Measurements from ENCODE around the gene IL17D. TPM values are rescaled to one million over a fixed set of nuclear protein-coding genes. Genes with fewer than 3 reads are reported as not detected.

IL17D gene
- total and polyA plus RNA-seq, 2 experiments from 2014 or later = 1.6 to 2.3 TPM

DNA sequence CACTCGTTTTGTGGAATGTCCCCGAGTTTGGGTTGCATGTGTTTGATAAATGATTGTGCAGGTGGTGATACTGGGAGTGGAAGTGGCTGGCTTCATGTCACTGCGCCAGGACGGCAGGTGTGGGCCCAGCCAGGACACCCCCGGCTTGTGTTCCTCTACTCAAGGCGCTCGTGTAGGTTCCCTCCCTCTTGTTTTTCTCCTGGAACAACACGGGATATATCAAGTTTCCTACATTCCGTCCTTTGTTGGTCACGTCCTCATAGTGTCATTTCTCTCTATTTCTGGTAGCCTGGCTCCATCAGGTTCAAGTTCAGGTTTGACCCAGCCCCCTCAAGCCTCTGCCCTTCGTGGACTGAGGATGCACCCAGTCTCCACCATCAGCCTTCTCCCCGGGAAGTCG lies 16.3 kb downstream of the IL17D start:
- TF ChIP-seq ZNF331 (CRISPR knock-in tag; IDR thresholded peaks at IDR 0.05; ENCODE audit: low read depth) = no peak
- no peak overlapping the region for H3K4me3 Mint-ChIP-seq
- no peaks in the 10 kb centered on the region for H3K4me1 ChIP-seq (ENCODE audit: insufficient read depth)
- H3K27ac Mint-ChIP-seq = no peak overlapping the region
- no peaks in the 10 kb centered on the region for H3K9me2 ChIP-seq (ENCODE audit: insufficient read depth)
- peaks cover 8% of the 10 kb centered on the region for H3K4me1 Mint-ChIP-seq
- DNase-seq (ENCODE audit: low spot score) = no peak
- H3K4me3 ChIP-seq = no peak overlapping the region
- no peaks in the 10 kb centered on the region for H3K36me3 ChIP-seq (ENCODE audit: insufficient read depth)
- H2AFZ ChIP-seq = no peak overlapping the region
- no peaks in the 10 kb centered on the region for H4K20me1 ChIP-seq (replicated peaks; ENCODE audit: insufficient read depth)
- no peaks in the 10 kb centered on the region for H3K79me2 ChIP-seq (replicated peaks; ENCODE audit: insufficient read depth)
- peaks cover 32% of the 10 kb centered on the region for H3K27me3 ChIP-seq (ENCODE audit: insufficient read depth)
- peaks cover 11% of the 10 kb centered on the region for H3K27me3 Mint-ChIP-seq (ENCODE audit: insufficient read depth, low read depth, poor library complexity)
- no peaks in the 10 kb centered on the region for H3K9me3 Mint-ChIP-seq
- H3F3A ChIP-seq (replicated peaks; ENCODE audit: low read depth) = 0 out of 2 replicates have a peak, but pooled peaks cover 6% of the 10 kb centered on the region
- H3K36me3 Mint-ChIP-seq (ENCODE audit: low read depth) = no peaks in the 10 kb centered on the region
- no peak overlapping the region for H3K27ac ChIP-seq (ENCODE audit: low read depth)
- no peak for ATAC-seq
- H3K4me2 ChIP-seq = no peak overlapping the region

DNA sequence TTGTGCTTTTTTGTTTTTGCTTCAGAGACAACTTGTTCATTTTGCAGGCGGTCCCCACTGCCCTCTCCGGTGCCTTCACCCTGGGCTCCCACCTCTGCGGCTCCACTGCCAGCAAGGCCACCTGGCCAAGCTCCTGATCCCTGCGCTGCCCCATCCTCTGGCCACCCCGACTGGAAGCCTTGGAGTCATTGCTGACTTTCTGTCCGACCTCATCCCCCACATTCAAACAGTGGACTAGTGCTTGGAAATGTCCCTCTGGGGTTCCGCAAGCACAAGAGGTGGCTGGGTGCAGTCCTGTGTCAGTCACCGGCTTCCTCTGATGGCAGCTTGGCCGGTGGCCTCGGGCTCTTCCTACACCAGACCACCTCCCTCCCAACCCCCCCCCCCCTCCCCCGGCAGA lies 17.0 kb downstream of the IL17D start:
- no peak overlapping the region for H3K4me3 Mint-ChIP-seq
- no peak overlapping the region for H3K27ac Mint-ChIP-seq
- TF ChIP-seq ZNF462 (CRISPR knock-in tag; IDR thresholded peaks at IDR 0.05) (no peak), CREB1 (CRISPR knock-in tag; IDR thresholded peaks at IDR 0.05; ENCODE audit: low read depth) (no peak), NANOG (IDR thresholded peaks at IDR 0.05; ENCODE audit: borderline replicate concordance) (no peak), EZH2phosphoT487 (IDR thresholded peaks at IDR 0.05; ENCODE audit: unreplicated experiment) (no peak), POLR2AphosphoS5 (IDR thresholded peaks at IDR 0.05; ENCODE audit: low read depth) (no peak), ZNF331 (CRISPR knock-in tag; IDR thresholded peaks at IDR 0.05; ENCODE audit: low read depth) (no peak), EZH2 (IDR thresholded peaks at IDR 0.05; ENCODE audit: low read depth, unreplicated experiment) (no peak), JUNB (IDR thresholded peaks at IDR 0.05; ENCODE audit: unreplicated experiment) (no peak), STAT1 (IDR thresholded peaks at IDR 0.05; ENCODE audit: unreplicated experiment) (no peak)
- TF ChIP-seq, protein P1, sequence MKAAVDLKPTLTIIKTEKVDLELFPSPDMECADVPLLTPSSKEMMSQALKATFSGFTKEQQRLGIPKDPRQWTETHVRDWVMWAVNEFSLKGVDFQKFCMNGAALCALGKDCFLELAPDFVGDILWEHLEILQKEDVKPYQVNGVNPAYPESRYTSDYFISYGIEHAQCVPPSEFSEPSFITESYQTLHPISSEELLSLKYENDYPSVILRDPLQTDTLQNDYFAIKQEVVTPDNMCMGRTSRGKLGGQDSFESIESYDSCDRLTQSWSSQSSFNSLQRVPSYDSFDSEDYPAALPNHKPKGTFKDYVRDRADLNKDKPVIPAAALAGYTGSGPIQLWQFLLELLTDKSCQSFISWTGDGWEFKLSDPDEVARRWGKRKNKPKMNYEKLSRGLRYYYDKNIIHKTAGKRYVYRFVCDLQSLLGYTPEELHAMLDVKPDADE (IDR thresholded peaks at IDR 0.05) = no peak
- TF ChIP-seq, protein P2, sequence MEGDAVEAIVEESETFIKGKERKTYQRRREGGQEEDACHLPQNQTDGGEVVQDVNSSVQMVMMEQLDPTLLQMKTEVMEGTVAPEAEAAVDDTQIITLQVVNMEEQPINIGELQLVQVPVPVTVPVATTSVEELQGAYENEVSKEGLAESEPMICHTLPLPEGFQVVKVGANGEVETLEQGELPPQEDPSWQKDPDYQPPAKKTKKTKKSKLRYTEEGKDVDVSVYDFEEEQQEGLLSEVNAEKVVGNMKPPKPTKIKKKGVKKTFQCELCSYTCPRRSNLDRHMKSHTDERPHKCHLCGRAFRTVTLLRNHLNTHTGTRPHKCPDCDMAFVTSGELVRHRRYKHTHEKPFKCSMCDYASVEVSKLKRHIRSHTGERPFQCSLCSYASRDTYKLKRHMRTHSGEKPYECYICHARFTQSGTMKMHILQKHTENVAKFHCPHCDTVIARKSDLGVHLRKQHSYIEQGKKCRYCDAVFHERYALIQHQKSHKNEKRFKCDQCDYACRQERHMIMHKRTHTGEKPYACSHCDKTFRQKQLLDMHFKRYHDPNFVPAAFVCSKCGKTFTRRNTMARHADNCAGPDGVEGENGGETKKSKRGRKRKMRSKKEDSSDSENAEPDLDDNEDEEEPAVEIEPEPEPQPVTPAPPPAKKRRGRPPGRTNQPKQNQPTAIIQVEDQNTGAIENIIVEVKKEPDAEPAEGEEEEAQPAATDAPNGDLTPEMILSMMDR (conservative IDR thresholded peaks at IDR 0.05; ENCODE audit: low read depth in 2 of 2) = no peak

More for the DNA sequence above, 17.0 kb downstream of the IL17D start:
- ATAC-seq = no peak
- H3K4me1 ChIP-seq (ENCODE audit: insufficient read depth) = no peaks in the 10 kb centered on the region
- H3K9me2 ChIP-seq (ENCODE audit: insufficient read depth) = no peaks in the 10 kb centered on the region
- 0 out of 2 replicates have a peak, but pooled peaks cover 6% of the 10 kb centered on the region for H3F3A ChIP-seq (replicated peaks; ENCODE audit: low read depth)
- no peaks in the 10 kb centered on the region for H3K36me3 ChIP-seq (ENCODE audit: insufficient read depth)
- no peak overlapping the region for H3K4me2 ChIP-seq
- H4K20me1 ChIP-seq (replicated peaks; ENCODE audit: insufficient read depth) = no peaks in the 10 kb centered on the region
- no peak overlapping the region for H3K4me3 ChIP-seq
- Mint-ChIP-seq H3K4me1 (peaks cover 8% of the 10 kb centered on the region), H3K9me3 (no peaks in the 10 kb centered on the region), H3K27me3 (ENCODE audit: insufficient read depth, low read depth, poor library complexity) (peaks cover 10% of the 10 kb centered on the region), H3K36me3 (ENCODE audit: low read depth) (no peaks in the 10 kb centered on the region)
- DNase-seq (ENCODE audit: low spot score) = no peak
- H3K79me2 ChIP-seq (replicated peaks; ENCODE audit: insufficient read depth) = no peaks in the 10 kb centered on the region
- H3K27me3 ChIP-seq (ENCODE audit: insufficient read depth) = peaks cover 32% of the 10 kb centered on the region
- no peak overlapping the region for H3K27ac ChIP-seq (ENCODE audit: low read depth)
- H2AFZ ChIP-seq = no peak overlapping the region

All from GM23338 (cell line).